GM21423 (cell line): Measurements from ENCODE around the gene EML3.
A peak's percentile ranks its signal among the peaks of the same experiment; 100 is the strongest.
"Not testable (repeated sequence)": the region's sequence is repeated elsewhere in the genome, so short reads cannot be mapped to it uniquely, and the experiment has no call there.

Experiments
- ATAC-seq: cut with Tn5 transposase; IDR thresholded peaks from one replicate; pipeline ENCODE4 v1.9.1; 2021; ENCODE audit warnings: mild to moderate bottlenecking, moderate library complexity; ENCODE audit not compliant: unreplicated experiment

The EML3 gene

DNA sequence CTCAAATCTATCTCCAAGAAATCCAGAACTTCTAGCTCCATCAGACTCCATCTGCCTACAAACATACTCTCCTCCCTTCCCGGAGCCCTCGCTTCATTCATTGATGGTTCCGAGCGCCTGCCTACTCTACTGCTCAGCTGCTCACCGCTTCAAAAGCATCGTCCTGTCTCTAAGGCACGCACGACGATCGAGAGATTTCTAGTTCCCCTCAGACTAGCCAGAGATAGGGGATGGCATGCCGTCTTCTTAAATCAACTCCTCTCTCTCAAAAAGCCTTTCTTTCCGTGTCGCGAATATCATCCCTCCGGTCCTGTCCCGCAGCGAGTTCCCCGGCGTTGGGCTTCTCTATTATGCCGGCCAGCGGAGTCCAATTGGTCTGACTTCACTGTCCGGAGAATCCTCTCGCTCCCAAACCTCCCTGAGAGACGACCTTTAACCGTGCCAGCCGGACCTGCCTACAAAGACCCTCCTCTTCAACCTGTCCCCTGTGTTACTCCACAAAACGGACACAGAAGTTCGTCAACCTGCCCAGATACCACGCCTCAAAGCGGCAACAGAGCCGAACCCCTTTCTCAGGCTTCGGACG, 39.5 kb downstream of the EML3 start:
- no peak for ATAC-seq

DNA sequence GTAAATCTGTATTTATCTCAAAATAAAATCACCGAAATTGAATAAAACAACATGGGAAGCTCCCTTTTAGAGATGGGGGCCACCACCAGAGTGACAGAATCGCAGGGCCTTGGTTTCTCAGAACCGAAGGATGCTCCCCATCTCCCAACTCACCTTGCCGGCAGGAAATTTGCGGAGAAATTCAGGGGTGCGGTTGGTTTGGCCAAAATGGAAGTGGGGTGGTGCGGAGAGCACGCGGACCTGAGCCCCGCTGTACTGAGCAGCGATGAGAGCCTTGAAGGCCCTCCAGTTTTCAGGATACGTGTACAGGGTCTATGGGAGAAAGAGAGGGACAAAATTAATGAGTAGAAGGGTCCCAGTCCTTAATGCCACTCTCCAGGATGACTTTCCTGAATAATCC, 40.1 kb downstream of the EML3 start:
- ATAC-seq = no peak

DNA sequence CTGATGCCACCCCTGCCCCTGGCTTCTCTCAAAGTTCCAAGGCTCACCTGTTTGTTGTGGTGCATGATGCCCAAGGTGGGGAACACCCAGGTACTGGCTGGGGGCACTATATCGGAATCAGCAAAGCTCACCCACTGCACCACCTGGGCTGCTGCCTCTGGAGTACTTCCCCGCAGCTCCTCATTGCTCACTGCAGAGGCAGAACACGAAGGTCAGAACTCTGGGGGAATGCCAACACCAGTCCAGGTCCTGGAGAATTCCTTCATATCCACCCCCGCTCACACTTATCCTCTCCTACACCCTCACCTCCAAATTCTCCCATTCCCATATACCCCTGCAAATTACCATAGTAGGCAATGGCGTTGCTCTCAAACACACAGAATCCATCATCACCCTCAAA, 41.1 kb downstream of the EML3 start:
- ATAC-seq = not testable (repeated sequence)

DNA sequence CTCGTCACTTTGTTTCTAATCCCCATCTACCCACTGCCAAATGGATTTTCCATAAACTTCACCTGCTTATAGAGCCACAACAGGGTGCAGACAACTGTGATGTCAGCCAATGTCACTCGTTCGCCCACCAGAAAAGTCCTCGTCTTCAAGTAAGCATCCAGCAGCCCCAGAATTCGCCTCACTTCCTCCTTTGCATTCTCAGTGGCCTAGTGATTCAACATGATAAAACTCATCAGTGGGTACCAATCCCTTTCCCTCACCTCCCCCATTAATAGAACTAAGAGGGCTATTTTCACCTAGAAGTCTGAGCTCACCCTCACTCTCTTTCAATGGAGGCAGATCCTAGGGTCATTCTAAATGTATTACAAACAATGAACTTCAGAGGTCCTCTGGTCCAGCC, 41.7 kb downstream of the EML3 start:
- not testable (repeated sequence) for ATAC-seq

DNA sequence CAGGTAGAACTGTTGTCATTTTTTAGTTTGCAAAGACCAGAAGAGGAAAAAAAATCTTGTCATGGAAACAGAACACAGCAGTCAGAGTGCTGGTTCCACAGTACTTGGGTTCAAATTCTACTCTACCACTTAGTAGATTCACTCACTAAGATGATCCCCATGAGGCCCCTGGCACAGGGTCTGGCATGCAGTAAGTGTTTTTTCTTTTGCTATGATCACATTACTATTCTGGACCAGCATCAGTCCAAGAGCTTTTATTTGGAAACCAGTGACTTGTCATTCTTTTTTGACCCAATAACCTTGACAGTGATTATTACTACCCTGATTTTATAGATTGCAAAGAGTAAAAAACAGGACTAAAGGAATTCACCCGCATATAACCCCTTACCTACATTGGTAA, 43.0 kb downstream of the EML3 start:
- no peak for ATAC-seq

DNA sequence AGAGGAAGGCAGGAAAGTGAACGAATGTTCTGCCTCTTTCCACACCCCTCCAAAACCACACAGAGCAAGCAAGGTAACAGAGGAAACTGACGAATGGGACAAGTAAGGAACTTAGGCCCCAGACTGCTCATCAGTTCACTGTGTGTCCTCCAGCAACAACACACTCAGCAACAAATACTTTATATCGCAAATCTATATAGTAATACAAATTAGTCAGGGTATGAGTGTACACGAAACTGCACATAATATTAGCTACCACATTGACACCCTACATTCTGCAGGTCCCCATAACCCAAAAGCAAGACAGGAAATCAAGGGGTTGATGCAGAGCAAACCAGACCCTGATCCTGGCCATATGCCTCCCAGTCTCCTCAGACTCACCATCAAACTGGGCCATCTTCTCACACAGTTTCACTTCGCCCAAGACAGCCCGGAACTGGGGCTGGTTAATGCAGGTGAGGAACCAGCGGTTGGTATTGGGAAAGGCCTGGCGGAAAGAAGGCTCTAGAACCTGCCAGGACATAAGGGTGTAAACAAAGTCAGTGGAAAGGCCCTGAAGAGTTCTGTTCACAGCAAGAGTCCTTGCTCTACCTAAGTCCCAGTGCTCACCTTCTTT, 45.4 kb downstream of the EML3 start:
- no peak for ATAC-seq

DNA sequence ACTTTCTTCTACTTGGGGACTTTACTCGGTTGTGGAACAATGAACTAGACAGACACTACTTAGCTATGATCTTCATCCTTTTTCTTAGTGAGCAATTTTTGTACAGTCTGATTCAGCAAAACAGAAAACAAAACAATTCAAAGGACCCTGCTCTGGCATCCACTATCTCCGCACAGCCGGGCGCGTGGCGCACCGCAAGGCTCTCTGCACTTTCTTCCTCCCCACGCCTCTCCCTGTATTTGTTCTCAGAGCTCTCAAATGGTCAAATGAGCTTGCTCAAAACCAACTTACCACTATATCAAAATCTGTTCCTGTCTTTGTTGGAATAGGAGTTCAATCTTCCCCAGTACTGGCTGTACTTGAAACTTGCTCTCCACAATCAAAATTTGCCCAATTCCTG, 46.3 kb downstream of the EML3 start:
- ATAC-seq = no peak

DNA sequence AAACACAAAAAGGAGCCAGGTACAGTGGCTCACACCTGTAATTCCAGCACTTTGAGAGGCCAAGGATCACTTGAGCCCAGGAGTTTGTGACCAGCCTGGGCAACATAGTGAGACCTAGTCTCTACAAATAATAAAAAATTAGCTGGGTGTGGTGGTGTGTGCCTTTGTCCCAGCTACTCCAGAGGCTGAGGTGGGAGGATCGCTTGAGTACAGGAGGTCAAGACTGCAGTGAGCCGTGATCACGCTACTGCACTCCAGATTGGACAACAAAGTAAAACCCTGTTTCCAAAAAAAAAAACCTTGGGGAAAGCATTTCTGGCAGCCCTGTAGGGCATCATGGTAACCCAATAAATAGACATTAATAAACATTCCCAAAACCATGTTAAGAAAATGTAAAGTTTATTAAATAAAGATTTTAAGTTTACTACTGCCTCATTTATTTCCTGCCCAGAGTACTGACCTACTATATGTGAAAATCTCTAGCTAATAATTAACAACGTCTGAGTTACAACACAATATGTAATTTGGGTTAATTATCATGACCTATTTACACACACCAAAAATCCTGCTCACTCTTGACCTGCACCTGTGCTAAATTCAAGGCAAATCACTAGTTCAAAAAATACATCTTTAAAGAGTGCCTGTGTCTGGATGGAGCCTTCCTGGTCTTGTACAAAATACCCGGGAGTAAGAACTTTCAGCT, 47.3 kb downstream of the EML3 start:
- no peak for ATAC-seq

DNA sequence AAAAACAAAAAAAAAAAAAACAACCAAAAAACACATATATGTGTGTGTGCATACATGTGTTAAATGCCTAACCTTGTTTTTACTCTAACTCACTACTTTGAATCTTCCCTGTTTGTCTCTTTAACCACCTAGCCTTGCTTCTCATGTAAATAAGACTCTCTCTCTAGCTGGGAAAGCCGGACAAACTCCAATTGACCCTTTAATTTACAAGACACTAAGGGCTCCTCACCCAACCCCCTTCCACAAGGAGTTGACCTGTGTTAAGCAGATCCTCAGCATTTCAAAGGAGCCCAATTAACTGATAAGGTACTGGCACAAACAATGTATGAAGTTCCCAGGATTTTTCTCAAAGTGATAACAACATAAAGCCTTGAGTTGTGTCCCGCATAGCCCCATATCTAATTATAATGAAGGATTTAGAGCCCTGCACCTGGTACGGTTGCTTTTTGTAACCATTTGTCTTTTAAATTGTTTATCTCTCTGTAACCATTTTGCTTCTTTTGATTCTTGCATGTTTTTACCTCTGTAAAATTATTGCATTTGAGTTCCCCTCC, 50.8 kb downstream of the EML3 start:
- ATAC-seq = not testable (repeated sequence)

DNA sequence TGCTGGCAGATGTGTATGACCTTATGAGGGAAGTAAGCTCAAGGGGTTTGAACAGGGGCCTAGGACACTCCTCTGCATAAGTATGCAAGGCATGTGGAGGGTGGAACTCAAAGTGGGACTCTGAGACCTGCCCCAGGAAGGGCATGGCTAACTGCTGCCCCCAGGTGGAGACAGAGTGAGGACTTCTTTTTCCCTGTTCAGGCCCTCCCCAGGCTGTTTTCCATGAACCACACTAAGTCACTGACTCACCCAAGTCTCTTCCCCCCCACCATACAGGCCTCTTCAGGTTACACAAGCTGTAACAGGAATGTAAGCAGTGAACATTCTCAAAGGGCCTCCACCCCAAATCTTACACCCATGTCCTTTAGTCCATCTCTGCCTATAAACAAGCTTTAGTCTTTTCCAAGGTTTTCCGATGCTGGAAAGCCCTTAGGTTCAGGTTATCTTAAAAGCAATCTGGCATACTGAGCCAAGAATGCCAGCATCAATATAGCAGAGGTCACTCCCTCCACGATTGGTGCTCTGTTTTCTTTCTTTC, 51.9 kb downstream of the EML3 start:
- no peak for ATAC-seq

DNA sequence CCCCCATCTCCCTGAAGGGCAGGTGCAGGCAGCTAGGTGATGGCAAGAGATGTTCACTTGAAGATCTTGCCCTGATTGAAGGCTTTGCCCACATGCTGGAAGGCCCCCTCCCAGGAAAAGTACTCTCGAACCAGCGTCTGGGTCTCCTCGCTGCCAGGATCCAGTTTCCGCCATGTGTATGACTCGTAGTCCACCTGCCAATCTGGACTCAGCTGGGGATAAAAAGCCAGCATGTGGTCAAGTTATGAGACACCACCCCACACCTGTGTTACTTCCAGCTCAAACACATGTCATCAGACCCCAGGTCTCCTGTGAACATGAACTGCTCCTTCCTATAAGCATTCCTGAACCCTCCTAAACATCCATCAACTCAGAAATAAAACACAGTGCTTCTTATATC, 52.9 kb downstream of the EML3 start:
- ATAC-seq = not testable (repeated sequence)

DNA sequence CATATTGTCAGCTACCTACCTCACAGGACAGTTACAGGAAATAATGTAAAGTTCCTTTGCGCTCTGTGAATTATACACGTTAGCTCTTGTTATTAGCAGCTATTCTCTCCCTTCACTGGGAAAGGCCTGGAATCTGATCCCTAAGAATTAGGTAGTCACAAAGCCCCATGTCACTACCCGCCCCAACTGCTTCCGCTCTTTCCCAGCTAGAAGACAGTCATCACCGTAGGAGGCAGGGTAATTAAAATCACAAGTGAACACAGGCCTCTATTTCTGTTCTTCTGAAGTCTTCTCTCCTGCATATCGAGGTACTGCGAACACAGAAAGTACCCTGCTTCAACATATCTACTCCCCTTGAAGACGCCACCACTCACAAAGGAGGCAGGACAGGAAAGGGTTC, 53.4 kb downstream of the EML3 start:
- no peak for ATAC-seq

DNA sequence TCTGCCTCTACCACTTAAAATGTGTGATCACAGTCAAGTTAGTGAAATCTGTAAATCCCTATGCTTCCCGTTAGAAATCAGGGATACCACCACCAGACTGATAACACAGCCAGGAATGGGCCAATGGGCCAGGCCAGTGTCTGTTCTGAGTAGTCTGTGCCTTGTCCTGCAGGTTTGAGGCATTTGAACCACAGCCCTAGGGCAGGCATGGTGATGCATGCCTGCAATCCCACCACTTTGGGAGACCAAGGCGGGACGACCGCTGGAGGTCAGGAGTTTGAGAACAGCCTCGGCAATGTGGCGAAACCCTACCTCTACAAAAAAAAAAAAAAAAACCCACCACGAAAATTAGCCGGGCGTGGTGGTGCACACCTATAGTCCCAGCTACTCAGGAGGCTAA, 53.9 kb downstream of the EML3 start:
- no peak for ATAC-seq

DNA sequence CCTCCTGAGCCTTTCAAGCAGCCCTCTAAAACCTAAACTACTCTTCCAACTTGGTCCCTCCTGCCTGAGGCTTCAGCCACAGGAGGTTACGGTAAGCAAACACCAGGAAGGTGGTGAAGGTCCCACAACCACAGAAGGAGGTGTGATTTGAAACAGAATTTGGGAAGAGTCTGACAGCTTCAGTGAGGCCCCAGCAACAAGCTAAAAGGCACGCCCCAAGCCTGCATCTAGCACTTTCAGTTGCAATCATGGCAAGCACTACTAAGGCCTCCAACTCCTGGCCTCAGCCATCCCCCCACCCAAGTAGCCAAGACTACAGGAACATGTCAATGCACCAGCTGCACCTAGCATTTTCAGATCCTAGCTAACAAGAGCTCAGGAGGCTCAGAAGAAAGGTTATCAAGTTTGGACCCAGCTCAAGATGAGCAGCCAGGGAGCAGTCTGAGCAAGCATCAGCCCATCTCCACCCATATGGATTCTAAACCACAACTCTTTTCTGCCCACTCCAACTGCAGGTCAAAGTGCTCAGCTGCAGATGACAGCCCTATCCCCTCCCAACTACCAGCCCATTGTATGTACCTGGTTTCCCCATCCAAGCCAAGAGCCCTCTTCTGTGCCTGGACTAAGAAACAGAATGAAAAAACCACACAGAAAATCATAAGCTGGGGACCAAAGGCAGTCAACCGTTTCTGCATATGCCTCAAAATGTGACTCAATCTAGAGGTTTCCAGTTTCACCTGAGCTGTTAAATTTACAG, 55.5 kb downstream of the EML3 start:
- ATAC-seq = no peak

DNA sequence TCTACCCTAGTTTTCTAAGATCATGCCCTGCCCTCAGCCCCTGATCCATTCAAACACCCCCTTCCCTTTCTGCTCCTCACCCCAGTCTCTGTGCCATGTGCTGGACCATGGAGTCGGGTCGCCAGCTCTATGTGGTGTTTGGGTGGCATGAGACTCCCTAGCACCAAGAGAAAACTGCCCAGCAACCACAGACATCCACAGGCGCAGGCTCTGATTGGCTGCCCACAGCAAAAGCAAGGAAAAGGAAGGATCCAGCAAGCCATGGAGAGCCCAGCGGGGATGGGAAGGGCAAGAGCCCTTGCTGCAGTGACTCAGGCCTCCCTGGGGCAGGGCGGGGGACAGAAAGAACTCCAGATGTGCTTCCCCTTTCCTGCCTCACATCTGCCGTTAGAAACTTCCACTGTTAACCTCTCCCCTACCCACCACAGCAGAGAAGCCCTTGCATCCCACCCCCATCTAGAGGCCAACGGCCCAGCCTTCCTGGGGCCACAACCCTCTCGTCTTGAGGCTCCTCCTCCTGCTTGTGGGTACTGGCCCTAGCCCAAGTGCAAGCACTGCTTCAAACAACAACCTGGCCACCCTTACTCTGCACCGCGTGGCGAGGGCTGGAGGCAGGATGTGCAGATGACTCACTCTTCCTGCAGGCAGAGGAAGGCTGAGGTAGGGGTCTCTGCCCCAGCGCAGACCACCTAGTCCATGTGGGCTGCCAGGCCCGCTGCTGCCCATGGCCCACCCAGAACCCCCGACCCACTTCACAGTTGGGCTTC, 56.3 kb downstream of the EML3 start:
- peak; percentile 40 for ATAC-seq

DNA sequence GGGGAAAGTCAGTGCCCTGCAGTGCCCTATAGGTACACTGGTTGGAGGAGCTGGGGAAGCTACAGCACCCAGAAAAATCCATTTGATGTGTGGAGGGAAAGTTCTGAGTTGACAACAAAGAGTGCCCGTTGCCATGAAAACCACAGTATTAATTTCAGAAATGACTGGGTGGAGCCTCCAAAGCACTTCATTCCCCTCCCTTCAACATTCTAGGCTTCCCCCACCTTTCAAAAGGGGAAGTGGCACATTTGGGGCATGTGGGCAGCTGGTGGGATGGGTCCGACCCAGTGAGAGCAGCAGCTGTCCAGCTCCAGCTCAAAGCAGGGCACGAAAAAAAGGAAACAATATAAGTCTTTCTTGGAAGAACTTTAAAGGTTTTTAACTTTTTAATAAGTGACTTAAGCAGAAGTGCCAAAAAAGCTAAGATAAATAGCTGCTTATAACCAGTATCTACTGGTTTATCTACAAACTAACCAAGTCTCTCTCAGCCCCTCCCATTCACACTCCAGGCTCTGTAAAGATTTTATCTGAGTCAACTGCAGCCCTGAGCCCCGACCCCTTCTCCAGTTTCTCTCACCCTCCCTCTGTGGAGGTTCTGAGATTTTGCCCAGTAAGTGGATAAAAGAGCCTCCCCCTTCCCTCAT, 57.0 kb downstream of the EML3 start:
- ATAC-seq = peak; percentile 28

DNA sequence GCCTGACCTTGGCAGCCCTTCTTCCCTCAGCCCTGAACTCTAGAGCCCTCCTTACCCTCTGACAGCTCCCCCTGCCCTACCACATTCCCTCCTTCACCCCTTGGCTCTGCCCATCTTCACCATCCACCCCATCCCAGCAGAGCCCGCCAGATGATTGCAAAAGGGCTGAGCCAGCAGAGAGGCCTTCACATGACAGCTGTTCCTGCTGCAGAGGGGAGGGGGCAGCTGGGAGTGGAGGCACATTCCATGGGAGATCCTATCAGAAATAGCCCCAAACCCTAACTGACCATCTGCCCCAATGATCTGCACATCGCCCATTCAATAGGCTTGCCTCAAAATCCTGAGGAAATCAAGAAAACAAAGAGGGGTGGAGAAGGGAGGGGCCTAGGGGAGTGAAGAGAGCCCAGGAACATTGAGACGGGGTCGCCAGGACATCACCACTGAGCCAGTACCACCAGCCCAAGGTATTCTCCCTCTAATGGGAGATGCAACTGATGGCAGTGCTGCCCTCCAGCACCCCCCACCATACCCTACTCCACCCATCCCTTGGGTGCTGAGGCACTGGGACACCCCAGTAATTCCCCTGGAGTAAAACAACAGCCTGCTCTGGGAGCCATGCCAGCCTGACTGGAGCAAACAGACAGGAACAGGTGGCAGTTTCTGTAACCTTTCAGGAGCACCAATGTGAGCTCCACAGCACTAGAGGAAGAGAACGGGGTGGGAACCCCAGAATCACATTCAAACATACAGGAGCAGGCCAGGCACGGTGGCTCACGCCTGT, 58.0 kb downstream of the EML3 start:
- no peak for ATAC-seq

DNA sequence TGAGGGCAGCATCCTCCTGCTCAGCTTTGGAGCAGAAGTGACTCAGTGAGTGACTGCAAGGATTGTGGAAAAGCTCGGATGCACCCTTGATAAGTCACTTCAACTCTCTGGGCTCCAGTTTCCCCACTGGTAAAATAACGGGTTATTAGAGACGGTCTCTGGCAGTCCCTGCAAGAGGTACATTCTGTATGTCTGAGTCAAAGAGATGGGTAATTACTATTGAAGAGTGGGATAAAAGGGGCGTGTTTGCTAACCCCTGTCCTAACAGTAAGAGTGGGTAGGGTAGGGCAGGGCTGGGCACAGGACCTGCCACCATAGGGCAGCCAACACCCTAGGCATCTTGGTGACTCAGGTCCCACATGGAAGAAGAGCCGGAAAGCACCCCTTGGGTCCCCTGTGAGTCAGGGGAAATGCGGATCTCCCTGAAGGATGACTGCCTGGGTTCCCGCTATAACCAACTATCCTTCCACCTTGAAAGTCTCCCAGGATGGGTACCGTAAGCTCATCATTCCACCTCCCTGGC, 58.7 kb downstream of the EML3 start:
- ATAC-seq = no peak
